NOMO-1 treated with dmso at 0.1 percent for 144 hours (cell line): Measurements from ENCODE around the gene COQ8A.
"Not testable (repeated sequence)": the region's sequence is repeated elsewhere in the genome, so short reads cannot be mapped to it uniquely, and the experiment has no call there.

Experiments used
- DNase-seq: peaks from one replicate; lab custom pipeline; 2025; ENCODE audit not compliant: unreplicated experiment; lab: John Stamatoyannopoulos, UW

COQ8A gene

GRCh38 chr1:226921504-226921903 is 18.6 kb upstream of the COQ8A start:
- DNase-seq = no peak

- not testable (repeated sequence) for DNase-seq
Observed at GRCh38 chr1:226929260-226930111, 10.6 kb upstream of the COQ8A start.

- DNase-seq = no peak
Observed at GRCh38 chr1:226934483-226935237, 5.4 kb upstream of the COQ8A start.

GRCh38 chr1:226937940-226938725 is 2.0 kb upstream of the COQ8A start:
- DNase-seq = no peak

GRCh38 chr1:226938903-226939437 is 1.1 kb upstream of the COQ8A start:
- peak; percentile 70 for DNase-seq

GRCh38 chr1:226939438-226940028 is 561 bp upstream of the COQ8A start:
- DNase-seq = peak; percentile 70

GRCh38 chr1:226940806-226941067 is 643 bp downstream of the COQ8A start:
- no peak for DNase-seq

- no peak for DNase-seq
Observed at GRCh38 chr1:226942392-226942791, 2.3 kb downstream of the COQ8A start.

GRCh38 chr1:226943156-226943555 is 3.1 kb downstream of the COQ8A start:
- no peak for DNase-seq

- no peak for DNase-seq
Observed at GRCh38 chr1:226943927-226944326, 3.8 kb downstream of the COQ8A start.

- no peak for DNase-seq
Observed at GRCh38 chr1:226945106-226945857, 5.2 kb downstream of the COQ8A start.

GRCh38 chr1:226945858-226946245 is 5.8 kb downstream of the COQ8A start:
- no peak for DNase-seq

- no peak for DNase-seq
Observed at GRCh38 chr1:226946285-226946684, 6.2 kb downstream of the COQ8A start.

- DNase-seq = no peak
Observed at GRCh38 chr1:226946841-226947240, 6.7 kb downstream of the COQ8A start.

- DNase-seq = no peak
Observed at GRCh38 chr1:226948051-226948450, 8.0 kb downstream of the COQ8A start.

GRCh38 chr1:226948480-226948879 is 8.4 kb downstream of the COQ8A start:
- DNase-seq = no peak

GRCh38 chr1:226948996-226949395 is 8.9 kb downstream of the COQ8A start:
- no peak for DNase-seq

GRCh38 chr1:226949401-226949800 is 9.3 kb downstream of the COQ8A start:
- no peak for DNase-seq

- no peak for DNase-seq
Observed at GRCh38 chr1:226950316-226950715, 10.2 kb downstream of the COQ8A start.

GRCh38 chr1:226950871-226951270 is 10.8 kb downstream of the COQ8A start:
- DNase-seq = no peak
